ENCODE data around the gene KLF2.
"Not testable (repeated sequence)": the region's sequence is repeated elsewhere in the genome, so short reads cannot be mapped to it uniquely, and the experiment has no call there.

KLF2 gene

DNA sequence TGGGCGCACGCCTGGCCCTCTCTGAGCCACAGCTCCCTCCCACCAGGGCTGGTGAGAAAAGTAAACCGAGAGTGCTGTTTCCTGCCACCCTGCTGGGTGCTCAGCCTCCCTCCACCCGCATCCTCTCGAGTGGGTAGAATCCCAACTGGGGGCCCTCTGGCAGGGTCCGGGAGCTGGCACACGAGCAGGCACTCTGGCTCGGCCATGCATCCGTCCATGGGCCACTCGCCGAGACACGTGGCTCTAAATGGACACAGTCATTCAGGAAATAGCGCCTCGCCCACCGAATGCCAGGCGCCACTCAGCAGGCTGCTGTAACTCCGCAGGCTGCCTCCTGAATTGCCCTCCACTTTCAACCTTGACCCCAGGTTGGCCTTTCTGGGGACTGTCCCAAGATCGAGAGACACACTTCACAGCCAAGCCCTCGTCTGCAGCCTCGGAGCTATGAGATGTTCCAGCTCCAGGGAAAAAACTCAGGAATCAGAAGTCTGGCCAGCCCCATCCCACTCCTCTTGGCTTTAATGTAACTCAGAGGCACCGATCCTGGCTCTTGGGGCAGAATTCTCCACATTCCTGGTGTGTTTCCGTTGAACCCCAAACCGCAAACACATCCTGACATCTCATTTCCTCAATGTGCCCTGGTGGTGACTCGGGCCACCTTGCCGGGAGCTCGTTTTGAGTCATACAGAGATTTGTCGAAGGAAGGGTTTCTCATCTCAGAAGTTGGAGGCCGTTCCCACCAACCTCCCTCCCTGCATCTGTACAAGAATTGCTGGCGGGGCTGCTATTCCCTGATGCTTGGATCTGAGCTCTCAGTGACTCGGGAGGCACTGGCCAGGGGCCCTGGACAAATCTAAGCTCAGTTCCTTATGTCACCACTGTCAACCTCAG is 14.1 kb downstream of the KLF2 start:
- no peak for DNase-seq

DNA sequence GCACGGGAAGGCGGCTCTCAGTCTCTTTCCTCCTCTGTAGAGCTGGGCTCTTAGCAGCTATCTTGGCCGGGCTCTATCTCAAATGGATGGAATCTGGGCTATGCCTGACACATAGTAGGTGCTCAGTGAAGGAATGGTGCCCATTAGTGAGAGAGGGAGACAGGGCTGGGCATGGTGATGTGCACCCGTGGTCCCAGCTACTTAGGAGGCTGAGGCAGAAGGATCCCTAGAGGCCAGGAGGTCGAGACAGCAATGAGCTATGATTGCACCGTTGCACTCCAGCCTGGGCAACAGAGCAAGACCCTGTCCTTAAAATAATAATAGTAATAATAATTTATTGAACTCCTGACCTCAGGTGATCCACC is 14.7 kb downstream of the KLF2 start:
- no peak for DNase-seq

DNA sequence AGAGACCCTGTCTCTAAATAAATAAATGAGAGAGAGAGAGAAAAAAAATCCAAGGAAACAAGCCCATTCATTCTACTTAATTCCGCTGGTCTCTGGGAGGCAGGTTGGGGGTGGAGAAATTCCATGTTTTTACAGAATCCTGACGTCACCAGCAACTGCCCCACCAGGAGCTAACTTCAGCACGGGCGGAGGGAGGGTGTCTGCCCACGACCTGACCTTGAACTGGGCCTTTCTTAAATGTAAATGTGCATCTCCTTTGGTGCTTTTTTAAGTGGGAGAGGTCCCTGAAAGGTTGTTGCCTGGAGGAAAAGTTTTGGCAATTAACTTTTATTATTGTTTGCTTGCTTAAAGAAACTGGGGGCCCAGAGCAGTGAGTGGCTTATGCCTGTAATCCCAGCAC is 15.5 kb downstream of the KLF2 start:
- no peak for DNase-seq

DNA sequence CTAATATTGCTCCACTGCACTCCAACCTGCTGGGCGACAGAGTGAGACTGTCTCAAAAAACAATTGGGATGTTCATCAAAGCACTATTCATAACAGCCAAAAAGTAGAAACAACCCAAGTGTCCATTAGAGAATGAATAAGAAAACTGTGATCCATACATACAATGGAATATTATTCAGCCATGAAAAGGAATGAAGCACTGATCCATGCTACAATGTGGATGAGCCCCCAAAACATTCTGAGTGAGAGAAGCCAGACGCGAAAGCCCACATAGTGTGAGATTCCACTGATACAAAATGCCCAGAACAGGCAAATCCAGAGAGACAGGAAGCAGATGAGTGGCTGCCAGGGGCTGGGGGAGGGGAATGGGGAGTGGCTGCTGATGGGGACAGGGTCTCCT is 16.0 kb downstream of the KLF2 start:
- no peak for DNase-seq

DNA sequence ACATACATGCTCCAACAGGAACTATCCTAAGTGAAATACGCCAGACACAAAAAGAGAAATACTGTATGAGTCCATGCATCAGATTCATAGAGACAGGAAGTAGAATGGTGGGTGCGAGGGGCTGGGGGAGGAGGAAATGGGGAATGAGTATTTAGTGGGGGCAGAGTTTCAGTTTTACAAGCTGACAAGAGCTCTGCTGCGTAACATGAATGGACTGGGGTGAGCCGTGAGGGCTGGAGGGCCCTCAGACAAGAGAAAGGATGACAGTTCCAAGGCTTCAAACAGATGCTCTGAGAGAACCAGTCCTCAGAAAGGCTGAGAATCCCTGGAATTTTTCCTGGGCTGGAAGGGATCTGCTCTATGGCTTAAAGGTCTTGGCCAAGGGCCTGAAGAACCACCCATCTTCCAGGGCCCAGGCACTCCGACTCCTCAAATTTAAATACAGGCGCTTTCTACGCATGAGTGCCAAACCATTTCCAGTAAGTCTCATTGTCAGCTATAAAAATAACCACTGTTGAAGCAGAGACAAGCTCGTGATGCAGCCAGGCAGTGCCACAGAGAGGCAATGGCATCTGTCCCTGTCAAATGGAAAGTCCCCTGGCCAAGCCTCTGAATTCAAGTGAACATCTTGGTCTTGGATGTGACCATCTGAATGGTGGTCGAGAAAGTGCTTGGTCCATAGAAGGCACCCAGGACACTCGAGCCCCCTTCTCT is 17.5 kb downstream of the KLF2 start:
- no peak for DNase-seq

DNA sequence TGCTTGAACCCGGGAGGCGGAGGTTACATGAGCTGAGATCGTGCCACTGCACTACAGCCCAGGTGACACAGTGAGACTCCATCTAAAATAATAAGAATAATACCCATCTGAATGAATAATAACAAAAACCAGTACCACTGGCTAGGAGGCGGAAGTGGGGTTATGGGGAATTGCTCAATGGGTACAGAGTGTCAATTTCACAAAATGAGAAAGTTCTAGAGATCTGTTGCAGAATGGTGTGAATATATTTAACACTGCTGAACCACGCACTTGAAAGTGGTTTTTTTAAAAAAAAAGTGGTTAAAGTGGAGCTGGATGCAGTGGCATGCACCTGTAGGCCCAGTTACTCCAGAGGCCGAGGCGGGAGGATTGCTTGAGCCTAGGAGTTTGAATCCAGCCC is 18.5 kb downstream of the KLF2 start:
- DNase-seq, result no peak

DNA sequence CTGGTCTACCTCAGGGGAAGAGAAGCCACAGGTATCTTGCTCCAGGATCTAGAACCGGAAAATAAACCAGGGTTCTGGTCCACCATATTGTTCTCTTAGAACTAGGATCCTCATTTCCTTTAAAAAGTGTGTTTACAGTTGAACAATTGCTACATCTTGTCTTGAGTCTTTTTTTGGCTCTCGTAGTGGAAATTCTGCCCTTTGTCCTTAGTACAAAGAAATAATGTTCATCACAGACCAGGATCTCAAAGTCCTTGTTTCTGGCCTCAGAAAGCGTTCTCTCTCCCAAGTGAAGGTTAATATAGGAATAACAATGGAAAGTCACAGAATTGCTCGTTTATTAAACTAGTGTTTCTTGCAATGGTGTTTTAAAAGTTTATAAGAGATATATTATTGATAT is 20.8 kb downstream of the KLF2 start:
- DNase-seq, result no peak

DNA sequence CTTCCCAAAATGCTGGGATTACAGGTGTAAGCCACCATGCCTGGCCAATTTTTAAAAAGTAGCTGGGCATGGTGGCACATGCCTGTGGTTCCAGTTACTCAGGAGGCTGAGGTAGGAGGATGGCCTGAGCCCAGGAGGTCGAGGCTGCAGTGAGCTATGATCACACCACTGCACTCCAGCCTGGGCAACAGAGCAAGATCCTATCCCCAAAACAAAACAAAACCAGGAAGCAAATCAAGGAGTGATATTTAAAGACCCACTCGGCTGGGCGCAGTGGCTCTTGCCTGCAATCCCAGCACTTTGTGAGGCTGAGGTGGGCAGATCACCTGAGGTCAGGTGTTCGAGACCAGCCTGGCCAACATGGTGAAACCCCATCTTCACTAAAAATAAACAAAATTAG is 22.5 kb downstream of the KLF2 start:
- not testable (repeated sequence) for DNase-seq

DNA sequence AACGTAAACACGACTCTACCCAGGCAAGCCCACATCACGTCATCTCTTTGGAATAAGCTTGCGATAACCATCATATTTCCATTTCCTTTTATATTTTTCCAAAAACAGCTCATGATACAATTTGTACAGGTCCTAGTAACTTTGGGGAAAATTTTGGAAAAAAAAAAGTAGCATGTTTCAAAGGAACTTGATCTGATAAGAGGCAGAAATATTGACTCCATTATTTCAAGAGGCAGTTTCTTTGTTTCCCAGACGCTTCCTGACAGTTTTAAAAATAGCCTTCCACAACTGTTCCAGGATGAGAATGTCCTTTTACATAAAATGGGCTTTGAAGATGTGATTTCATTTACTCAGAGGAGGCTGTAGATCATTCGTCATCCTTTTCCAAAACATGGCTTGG is 23.1 kb downstream of the KLF2 start:
- DNase-seq, result no peak

DNA sequence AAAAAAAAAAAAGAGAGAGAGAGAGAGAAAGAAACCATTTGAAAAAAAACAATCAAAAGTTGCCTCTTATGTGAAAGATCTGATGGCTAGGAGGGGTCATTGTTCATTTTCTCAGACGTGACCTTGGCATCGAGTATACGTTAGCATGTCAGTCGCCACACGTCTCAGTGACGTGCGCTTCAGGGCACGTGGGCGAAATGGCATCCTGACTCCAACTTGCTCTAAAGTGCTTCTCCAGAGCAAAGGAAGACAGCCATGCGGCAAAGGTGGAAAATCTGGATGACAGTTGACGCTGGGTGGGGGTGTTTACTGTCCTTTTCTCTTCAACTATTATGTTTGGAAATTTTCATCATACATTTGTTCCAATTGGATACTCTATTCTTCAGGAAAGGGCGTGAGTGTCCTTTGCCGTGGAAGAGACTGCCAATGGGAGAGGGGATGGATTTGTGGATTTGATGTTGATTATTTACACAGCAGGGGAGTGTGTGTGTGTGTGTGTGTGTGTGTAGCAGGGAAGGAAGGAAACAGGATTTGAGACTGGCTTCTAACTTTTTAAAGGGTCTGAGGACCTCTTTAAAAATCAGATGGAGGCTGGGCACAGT is 25.0 kb downstream of the KLF2 start:
- DNase-seq, result no peak

DNA sequence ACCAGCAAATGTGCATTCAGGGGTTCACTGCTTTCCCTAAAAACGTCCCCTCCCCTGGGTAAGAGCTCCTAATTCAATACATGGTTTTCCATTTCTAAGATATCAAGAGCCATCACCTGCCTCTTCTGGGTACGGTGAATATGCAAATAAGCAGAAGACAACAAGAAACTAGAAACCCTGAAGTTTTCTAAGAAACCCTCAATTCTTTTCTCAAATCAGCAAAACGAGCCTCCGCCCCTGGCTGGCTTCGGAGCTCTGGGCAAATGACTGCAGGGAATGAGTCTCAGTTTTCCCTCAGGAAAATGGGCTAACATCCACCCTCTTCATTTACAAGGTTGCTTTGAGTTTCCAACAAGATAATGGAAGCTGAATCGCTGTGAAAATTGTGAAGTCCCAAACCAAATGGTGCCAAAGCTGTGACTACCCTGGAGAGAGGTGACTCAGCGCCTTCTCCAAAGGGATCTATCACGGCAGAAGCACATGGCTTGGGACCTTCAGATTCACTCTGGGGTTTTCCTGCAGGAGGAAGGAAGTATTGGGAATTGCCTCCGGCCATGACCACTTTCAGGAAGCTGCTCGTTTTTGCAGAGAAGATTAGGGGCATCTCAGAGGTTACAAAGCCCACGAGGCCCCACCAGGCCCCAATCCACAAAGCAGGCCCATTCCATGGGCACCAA is 26.6 kb downstream of the KLF2 start:
- no peak for DNase-seq

DNA sequence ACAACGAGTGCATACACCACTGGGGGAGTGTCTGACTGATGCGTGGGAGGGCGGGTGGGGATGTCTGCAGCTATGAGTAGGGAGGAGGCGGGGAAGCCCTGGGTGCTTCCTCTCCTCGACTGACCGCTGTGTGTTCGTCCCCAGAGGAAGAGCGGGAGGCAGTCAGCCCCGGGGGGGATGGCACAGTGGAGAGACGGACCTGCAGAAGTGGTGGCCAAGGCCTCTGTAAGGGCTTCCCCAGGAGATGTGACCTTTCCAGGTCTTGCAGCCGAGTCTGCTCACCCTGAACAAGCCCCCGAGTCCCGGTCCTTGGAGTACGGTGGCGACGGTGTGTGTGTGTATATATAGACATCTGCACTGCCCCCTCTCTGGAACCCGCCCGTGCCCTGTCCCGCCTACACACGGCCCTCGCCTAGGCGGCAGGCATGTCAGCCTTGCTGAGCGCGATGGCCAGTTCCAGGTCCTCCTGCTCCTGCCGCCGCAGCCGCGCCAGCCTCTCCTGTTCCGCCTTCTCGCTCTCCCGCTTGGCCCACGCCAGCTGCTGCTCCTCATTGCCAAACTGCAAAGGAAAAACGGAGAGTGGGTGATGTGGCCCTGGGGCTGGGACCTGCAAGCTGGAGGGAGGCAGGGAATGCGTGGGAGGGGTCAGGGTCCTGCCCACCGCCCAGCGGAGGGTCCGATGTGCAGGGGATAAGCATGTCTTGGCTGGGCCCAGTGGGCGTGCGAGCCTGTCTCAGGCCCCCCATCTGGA is 30.8 kb downstream of the KLF2 start:
- no peak for DNase-seq

DNA sequence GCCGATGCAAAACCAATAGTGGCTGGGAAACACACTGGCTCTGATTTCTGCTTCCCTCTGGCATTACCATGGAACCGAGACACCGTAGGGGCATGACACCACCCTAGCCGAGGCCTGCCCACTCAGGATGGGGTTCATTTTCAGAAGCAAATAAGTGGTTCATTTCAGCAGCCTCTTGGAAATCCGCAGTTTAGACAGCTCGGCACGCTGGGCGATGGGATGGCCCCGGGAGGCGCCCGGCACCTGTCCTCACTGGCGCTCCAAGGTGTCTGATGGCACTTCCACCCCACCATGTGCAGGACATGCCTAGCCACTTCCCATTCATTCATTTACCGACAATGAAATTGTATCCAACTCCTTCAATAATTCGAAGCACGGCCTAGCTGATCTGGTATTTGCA is 33.8 kb downstream of the KLF2 start:
- DNase-seq, result no peak

DNA sequence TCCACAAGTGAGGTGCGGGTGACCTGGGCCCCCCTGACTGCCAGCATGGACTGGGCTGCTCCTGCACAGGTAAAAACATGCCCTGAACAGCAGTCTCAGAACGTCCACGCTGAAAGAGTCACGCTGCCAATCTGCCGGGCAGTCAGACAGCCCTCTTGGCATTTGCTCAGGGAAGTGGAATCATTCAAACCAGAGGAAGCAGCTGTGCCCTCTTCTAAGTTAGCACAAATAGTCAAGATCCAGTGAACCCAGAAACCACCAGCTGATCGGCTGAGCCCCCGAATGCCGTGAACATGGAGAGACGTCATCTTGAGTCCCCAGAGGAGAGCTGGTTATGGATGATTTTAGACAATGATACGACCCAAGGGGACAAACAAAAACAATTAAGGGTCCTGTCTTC is 34.4 kb downstream of the KLF2 start:
- DNase-seq, result no peak

DNA sequence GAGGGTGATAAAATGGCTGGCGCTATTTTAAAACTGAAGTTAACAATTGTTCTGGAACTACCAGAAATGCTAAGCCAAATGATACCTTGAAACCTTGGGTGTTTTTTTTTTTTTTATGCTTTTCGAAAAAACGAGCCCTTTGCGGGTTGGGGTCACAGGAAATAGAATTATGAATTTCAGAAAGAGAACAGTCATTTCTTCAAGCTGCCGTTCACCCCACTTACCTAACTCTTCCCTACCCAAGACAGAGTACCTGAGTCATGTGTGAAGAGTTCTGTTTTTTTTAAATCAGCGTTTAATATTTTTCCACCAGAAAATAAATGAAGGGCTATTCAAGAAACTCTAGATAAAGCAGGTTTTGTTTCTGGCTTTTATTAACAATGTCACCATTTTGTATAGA is 35.3 kb downstream of the KLF2 start:
- DNase-seq, result no peak

DNA sequence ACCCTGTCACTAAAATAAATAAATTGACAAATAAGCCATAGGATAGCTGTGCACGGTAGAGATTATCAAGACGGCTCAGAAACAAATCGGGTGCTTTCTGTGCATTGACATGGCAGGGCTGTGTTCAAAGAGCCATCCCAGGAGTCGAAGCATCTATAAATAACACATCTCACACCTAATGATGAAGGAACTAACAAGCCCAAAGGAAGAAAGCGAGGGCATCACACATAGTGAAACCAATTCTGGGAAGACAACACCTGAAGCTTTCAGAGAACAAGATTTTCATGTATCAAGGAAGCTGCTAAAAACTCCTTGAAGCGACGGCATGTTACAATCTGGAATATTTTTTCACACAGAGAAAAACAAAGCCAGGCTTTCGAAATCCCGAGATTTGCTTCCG is 36.1 kb downstream of the KLF2 start:
- DNase-seq, result no peak

DNA sequence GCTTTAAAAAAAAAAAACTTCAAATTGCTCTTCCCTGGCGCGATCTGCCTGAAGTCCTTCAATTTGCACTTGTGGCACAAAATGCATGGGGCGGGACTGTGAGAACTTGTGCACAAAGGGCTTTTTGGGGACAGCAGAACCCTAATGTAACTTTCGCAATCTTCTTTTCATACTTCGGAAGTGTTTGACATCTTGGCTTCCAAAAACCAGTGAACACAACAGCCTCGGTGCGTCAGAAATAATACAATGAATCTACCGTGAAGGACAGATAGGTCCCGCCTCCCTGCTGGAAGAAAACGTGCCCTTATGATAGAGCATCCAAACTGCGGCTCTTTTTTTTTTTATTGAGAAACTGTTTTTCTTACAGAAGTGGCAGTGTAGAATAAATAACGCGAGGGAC is 36.6 kb downstream of the KLF2 start:
- no peak for DNase-seq

DNA sequence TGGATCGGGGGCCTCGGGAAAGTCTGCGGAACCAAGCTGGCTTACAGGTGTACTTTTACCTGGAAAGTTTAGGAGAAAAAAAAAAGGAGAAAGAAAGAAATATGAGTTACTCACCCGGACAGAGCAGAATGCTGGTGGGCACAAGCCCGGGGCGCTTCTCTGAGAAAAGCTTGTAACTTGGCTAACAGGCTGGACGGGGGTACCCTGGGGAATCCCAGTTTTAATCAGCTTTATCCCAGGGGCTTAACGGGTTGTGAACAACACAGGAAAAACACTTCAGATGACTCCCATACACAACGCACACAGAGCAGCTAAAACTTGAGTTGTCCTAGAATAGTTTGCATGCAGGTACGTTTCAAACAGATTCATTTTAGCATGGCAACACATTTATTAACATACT is 37.3 kb downstream of the KLF2 start:
- DNase-seq, result no peak

DNA sequence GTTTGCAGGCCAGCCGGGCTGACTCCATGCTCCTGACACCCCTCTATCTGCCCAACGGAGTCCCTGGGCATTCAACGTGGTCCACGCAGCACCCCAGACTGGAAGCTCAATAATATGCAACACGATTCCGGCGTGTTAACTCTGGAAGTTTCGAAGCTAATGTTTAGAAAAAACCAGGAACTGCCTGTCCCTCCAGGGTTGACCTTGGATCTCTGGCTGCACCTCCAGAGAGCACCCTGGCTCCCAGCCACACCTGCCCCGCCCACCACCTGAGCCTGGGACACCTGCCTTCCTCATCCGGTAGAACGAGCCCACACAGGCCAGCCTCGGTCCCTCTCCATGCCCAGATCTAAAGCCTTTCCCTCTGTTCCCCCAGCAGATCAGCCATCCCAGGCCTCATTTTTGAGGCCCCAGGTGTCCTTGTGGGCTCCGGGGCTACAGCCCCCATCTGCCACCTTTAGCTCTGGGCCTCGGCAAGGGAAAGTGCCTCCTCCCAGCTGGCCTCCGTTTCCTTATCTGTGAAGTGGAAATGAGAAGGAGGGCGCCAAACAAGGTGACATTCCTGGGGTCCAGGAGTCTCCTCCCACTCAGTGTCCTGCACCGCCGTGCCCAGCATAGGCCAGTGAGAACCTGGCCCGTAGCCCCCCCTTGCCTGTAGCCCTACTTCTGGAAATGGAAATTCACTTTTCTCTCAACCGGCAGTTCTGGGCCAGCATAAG is 38.7 kb downstream of the KLF2 start:
- no peak for DNase-seq

DNA sequence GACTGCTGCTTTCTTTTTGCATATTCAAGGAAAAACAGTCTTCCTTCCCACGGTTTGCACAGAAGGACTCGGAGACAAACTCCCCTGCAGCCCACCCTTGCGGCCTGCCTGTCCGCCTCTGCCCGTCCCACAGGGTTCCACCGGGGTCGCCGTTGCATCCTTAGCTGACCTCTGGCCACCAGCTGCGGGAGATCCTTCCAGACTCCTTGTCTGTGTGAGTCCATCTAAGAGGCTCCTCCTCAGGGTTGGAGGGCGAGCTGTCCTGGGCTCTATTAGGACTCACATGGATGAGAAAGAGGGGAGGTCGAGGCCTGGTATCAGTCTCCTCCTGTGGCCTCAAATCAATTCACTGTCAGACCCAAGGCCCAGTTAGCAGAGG is 39.2 kb downstream of the KLF2 start:
- DNase-seq, result no peak

DNA sequence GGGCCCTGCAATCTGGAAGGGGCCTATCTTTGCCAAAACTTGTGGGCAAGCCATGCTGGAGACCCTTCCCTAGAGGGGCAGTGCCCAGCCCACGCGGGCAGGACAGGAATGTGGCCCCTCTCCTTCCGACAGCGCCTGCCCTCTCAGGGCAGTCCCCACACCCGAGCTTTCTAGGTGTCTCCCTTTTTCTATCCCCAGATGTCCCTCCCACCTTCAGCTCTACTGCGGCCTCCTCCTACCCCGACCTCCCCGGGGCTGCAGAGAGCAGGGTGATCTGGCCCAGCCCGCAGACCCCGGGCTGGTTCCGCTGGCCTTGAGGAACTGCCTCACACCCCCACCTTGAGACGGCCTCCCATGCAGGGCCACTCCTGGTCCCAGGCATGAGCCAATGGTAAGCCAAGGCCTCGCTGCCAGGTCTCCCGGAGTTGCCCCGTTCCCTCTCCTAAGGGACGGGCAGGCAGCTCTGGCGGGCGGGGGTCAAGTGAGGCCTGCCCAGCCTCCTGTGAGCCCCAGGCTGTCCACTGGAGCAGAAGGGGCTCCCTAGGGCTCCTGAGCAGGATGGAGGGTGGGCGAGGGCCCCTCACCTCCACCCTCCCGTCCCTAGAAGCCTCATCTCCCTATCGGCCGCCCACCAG is 39.7 kb downstream of the KLF2 start:
- no peak for DNase-seq

Measured in SIG-M5 (cell line).